ENCODE measurements around the gene HMG20B.

Gene HMG20B

DNA sequence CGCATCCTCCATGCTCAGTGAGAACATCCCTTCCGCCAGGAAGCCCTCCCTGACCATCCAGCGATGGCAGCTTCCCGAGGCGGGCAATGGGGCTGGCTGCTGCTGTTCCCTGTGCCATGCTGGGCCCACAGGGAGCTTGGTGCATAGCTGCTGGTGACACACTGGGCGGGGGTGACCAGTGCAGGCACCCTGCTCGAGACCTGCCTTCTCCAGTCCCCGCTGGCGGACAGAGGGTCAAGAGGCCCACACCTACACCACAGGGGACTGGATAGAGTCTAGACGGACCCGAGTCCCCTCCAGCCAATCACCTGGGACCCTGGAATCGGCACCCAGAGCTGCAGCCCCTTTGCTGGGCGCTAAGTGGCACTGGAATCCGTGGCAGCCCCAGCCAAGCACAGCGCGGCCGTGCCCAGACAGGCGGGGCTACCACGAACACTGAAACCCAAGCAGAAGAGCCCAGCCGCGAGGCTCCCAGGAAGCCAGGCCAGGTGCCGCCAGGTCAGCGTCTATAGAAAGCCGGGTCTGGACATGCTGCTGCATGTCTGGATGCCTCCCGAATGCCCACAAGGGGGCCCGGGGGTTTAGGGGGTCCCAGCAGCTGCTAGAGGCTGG, 42.9 kb downstream of the HMG20B start:
- FAIRE-seq (no peak), DNase-seq (ENCODE audit: insufficient read length, low spot score) (no peak)
- no peak for TF ChIP-seq CTCF (IDR thresholded peaks at IDR 0.05; ENCODE audit: insufficient read depth, missing control alignments)

- no peak for DNase-seq (ENCODE audit: insufficient read length, low spot score)
- TF ChIP-seq CTCF (IDR thresholded peaks at IDR 0.05; ENCODE audit: insufficient read depth, missing control alignments) = no peak
- no peak for FAIRE-seq
Measured at GRCh38 chr19:3617463-3617862, 44.7 kb downstream of the HMG20B start.

DNA sequence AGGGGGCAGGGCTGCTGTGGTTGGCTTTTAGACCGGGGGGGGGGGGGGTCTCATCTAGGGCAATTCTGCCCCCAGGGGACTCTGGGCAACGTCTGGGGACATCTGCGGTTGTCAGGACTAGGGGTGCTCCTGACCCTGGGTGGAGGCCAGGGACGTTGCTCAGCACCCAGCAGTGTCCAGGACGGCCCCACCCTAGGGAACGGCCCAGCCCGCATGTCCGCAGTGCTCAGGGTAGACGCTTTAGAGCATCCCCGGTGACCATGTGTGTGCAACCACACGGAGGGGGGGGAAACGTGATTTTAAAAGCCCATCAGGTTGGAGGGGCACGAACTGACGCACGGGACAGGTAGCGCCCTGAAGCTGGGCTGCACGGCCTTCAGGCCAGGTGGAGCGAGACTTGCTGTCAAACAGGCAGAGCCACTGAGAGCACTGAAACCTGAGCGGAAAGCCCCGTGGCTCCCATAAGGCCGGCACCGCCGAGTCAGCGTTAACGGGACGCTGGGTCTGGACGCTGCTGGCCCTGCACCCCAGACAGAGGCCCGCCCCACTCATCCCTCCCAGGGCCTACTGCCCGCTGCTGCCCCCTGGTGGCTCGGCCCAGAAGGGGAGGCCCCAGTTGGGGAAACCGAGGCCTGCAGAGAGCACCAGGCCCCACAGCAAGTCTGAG, 45.5 kb downstream of the HMG20B start:
- DNase-seq (ENCODE audit: insufficient read length, low spot score) (peak; percentile 89), FAIRE-seq (no peak)
- peak; percentile 55 for TF ChIP-seq CTCF (IDR thresholded peaks at IDR 0.05; ENCODE audit: insufficient read depth, missing control alignments)

- no peak for TF ChIP-seq CTCF (IDR thresholded peaks at IDR 0.05; ENCODE audit: insufficient read depth, missing control alignments)
- FAIRE-seq = no peak
- no peak for DNase-seq (ENCODE audit: insufficient read length, low spot score)
Measured at GRCh38 chr19:3618811-3619630, 46.3 kb downstream of the HMG20B start.

GRCh38 chr19:3619631-3620012, 46.9 kb downstream of the HMG20B start:
- FAIRE-seq (no peak), DNase-seq (ENCODE audit: insufficient read length, low spot score) (no peak)
- no peak for TF ChIP-seq CTCF (IDR thresholded peaks at IDR 0.05; ENCODE audit: insufficient read depth, missing control alignments)

- TF ChIP-seq CTCF (IDR thresholded peaks at IDR 0.05; ENCODE audit: insufficient read depth, missing control alignments) = no peak
- DNase-seq (ENCODE audit: insufficient read length, low spot score) (no peak), FAIRE-seq (no peak)
Measured at GRCh38 chr19:3620145-3620816, 47.5 kb downstream of the HMG20B start.
